ENCODE measurements around the gene UNC13B. TPM values are rescaled to one million over a fixed set of nuclear protein-coding genes. Genes with fewer than 3 reads are reported as not detected.

The UNC13B gene
- total and polyA plus RNA-seq, 2 of the 13 experiments (the other 11 are each of a cell fraction or from before 2014, with no cell fraction given) = 14.0 to 18.3 TPM

DNA sequence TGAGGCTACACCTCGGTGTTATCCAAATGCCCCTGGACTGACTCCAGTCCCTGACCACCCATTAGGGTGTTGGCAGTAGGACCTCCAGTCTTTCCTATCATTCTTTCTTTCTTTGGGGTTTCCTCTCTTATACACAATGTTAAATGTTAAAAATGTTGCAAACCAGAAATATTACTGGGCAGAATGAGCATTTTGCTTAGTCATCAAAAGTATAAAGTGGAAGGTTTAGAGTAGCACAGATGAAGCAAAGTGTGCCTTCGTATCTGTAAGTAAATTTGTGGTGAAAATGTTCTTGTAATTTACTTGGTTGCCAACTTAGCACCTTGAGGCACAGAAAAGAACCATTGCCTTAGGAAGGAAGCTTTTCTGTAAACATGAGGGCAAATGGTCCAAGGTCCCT, 21.7 kb upstream of the UNC13B start:
- Histone ChIP-seq H3K4me3 (replicated peaks in 1 of 3; ENCODE audit: insufficient read depth in 1 of 3, low read depth in 2 of 3, low read length in 3 of 3) (peak overlapping the region in 1 of 3 experiments; percentile 38; a peak in 2 of 6 replicates), H4K20me1 (ENCODE audit: insufficient read depth, low read length) (no peaks in the 10 kb centered on the region), H3K27ac (ENCODE audit: extremely low read length, insufficient read depth, low read length) (no peak overlapping the region), H2AFZ (ENCODE audit: low read length) (peak overlapping the region; percentile 19), H3K9me3 (ENCODE audit: low read length) (peaks cover 37% of the 10 kb centered on the region), H3K9ac (ENCODE audit: insufficient read depth, low read depth, low read length) (no peak overlapping the region), H3K4me1 (ENCODE audit: insufficient read depth, low read length) (peaks cover 24% of the 10 kb centered on the region), H3K4me2 (ENCODE audit: low read depth, low read length) (peak overlapping the region; percentile 73), H3K79me2 (ENCODE audit: insufficient read depth, low read length) (no peaks in the 10 kb centered on the region), H3K36me3 (replicated peaks in 1 of 2; ENCODE audit: control insufficient read depth in 1 of 2, insufficient read depth in 2 of 2, low read length in 2 of 2) (no peaks in the 10 kb centered on the region), H3K27me3 (ENCODE audit: control insufficient read depth in 1 of 2, insufficient read depth in 2 of 2, low read length in 2 of 2) (peaks cover 0 to 5% of the 10 kb centered on the region in 2 experiments; a peak in 1 of 5 replicates)
- POLR2A ChIA-PET = no interaction called here
- in situ Hi-C loops (cut with HindIII; ENCODE audit: extremely low pct_ligation_motif_present, low pct_unique_long_range_greater_than_20kb) = no loop called here
- TF ChIP-seq NFE2L2 (IDR thresholded peaks at IDR 0.05; ENCODE audit: low read length) (peak; percentile 40; the same call in 1 of the 2 replicates), MAFF (IDR thresholded peaks at IDR 0.05; ENCODE audit: low read depth, low read length) (peak; percentile 98), ISX (CRISPR knock-in tag; conservative IDR thresholded peaks at IDR 0.05) (no peak), HMG20A (CRISPR knock-in tag; IDR thresholded peaks at IDR 0.05; ENCODE audit: borderline replicate concordance) (no peak), MAFK (conservative IDR thresholded peaks at IDR 0.05 in 1 of 2, IDR thresholded peaks at IDR 0.05 in 1 of 2; ENCODE audit: low read length in 2 of 2) (peak; percentile 98)
- no peak for FAIRE-seq
- intact Hi-C loops (cut with micrococcal nuclease; ENCODE audit: unreplicated experiment) = no loop called here
- no TSS peak for BruUV-seq (replicated peaks)
- 68% methylated on average over 2 of the region's 2 CpGs for WGBS (ENCODE audit: low lambda C conversion rate)
- CTCF ChIA-PET (ENCODE audit: low intra/inter-chr PET ratio, low total read pairs) = no interaction called here
- no peak for DNase-seq (ENCODE audit: low spot score)
- peak; percentile 39; the same call in 2 of the 3 replicates for ATAC-seq

DNA sequence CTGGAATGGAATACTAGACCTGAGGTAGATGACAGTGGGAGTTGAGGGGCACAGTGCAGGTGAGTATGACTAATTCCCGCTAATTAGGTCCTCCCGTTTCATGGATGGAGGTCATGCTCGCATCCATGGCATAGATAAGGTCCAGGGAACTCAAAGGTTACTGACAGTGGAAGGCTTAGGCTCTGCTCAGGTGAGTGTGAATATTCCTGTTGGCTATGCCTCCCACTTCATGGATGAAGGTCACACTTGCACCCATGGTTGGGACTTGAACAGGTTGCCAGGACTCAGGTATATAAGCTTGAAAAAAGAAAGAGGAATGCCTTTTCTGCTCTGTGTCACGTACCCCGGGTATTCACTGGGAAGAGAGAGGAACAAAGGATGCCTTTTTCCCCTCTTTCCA, 19.8 kb upstream of the UNC13B start:
- Histone ChIP-seq H3K4me3 (replicated peaks in 1 of 3; ENCODE audit: insufficient read depth in 1 of 3, low read depth in 2 of 3, low read length in 3 of 3) (no peak overlapping the region), H3K9me3 (ENCODE audit: low read length) (peaks cover 41% of the 10 kb centered on the region), H3K9ac (ENCODE audit: insufficient read depth, low read depth, low read length) (no peak overlapping the region), H3K4me2 (ENCODE audit: low read depth, low read length) (no peak overlapping the region), H3K4me1 (ENCODE audit: insufficient read depth, low read length) (peaks cover 18% of the 10 kb centered on the region), H3K27ac (ENCODE audit: extremely low read length, insufficient read depth, low read length) (no peak overlapping the region), H3K27me3 (ENCODE audit: control insufficient read depth in 1 of 2, insufficient read depth in 2 of 2, low read length in 2 of 2) (peaks cover 0 to 2% of the 10 kb centered on the region in 2 experiments; a peak in 1 of 5 replicates), H3K36me3 (replicated peaks in 1 of 2; ENCODE audit: control insufficient read depth in 1 of 2, insufficient read depth in 2 of 2, low read length in 2 of 2) (no peaks in the 10 kb centered on the region), H3K79me2 (ENCODE audit: insufficient read depth, low read length) (no peaks in the 10 kb centered on the region), H2AFZ (ENCODE audit: low read length) (no peak overlapping the region), H4K20me1 (ENCODE audit: insufficient read depth, low read length) (no peaks in the 10 kb centered on the region)
- no peak for FAIRE-seq
- in situ Hi-C loops (cut with HindIII; ENCODE audit: extremely low pct_ligation_motif_present, low pct_unique_long_range_greater_than_20kb) = no loop called here
- no peak for ATAC-seq
- ChIA-PET CTCF (ENCODE audit: low intra/inter-chr PET ratio, low total read pairs) (no interaction called here), POLR2A (no interaction called here)
- no peak for DNase-seq (ENCODE audit: low spot score)
- intact Hi-C loops (cut with micrococcal nuclease; ENCODE audit: unreplicated experiment) = no loop called here
- TF ChIP-seq ZNF780A (CRISPR knock-in tag; IDR thresholded peaks at IDR 0.05) (no peak), ZNF616 (CRISPR knock-in tag; IDR thresholded peaks at IDR 0.05; ENCODE audit: low read depth) (peak; percentile 100), MXI1 (IDR thresholded peaks at IDR 0.05; ENCODE audit: borderline replicate concordance, low read depth, low read length) (no peak)
- TF ChIP-seq, protein P1, sequence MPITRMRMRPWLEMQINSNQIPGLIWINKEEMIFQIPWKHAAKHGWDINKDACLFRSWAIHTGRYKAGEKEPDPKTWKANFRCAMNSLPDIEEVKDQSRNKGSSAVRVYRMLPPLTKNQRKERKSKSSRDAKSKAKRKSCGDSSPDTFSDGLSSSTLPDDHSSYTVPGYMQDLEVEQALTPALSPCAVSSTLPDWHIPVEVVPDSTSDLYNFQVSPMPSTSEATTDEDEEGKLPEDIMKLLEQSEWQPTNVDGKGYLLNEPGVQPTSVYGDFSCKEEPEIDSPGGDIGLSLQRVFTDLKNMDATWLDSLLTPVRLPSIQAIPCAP (CRISPR knock-in tag; IDR thresholded peaks at IDR 0.05; ENCODE audit: low read depth) = no peak
- TF ChIP-seq, protein P2, sequence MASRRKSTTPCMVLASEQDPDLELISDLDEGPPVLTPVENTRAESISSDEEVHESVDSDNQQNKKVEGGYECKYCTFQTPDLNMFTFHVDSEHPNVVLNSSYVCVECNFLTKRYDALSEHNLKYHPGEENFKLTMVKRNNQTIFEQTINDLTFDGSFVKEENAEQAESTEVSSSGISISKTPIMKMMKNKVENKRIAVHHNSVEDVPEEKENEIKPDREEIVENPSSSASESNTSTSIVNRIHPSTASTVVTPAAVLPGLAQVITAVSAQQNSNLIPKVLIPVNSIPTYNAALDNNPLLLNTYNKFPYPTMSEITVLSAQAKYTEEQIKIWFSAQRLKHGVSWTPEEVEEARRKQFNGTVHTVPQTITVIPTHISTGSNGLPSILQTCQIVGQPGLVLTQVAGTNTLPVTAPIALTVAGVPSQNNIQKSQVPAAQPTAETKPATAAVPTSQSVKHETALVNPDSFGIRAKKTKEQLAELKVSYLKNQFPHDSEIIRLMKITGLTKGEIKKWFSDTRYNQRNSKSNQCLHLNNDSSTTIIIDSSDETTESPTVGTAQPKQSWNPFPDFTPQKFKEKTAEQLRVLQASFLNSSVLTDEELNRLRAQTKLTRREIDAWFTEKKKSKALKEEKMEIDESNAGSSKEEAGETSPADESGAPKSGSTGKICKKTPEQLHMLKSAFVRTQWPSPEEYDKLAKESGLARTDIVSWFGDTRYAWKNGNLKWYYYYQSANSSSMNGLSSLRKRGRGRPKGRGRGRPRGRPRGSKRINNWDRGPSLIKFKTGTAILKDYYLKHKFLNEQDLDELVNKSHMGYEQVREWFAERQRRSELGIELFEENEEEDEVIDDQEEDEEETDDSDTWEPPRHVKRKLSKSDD (CRISPR knock-in tag; IDR thresholded peaks at IDR 0.05; ENCODE audit: low read depth) = no peak
- WGBS (ENCODE audit: low lambda C conversion rate) = 0% methylated on average over 5 of the region's 5 CpGs
- no TSS peak for BruUV-seq (replicated peaks)
